Dendritic cell treated with granulocyte-macrophage colony-stimulating factor and Interleukin-4, amounts not matched to agents 40 ng/mL and 50 ng/mL, for 4 days (primary cell): Measurements from ENCODE around the gene FOXO6.

ENCODE experiments used
- H3K27ac Mint-ChIP-seq: one replicate; pipeline ENCODE4 v1.8.0; 2022; ENCODE audit warnings: mild to moderate bottlenecking, mixed read lengths
- H3K27me3 Mint-ChIP-seq: one replicate; pipeline ENCODE4 v1.8.0; 2022; ENCODE audit warnings: mild to moderate bottlenecking, mixed read lengths
- H3K36me3 Mint-ChIP-seq: one replicate; pipeline ENCODE4 v1.8.0; 2022; ENCODE audit warnings: low read depth, mixed read lengths
- H3K4me1 Mint-ChIP-seq: one replicate; pipeline ENCODE4 v1.8.0; 2022; ENCODE audit warnings: low read depth, mixed read lengths
- H3K4me3 Mint-ChIP-seq: one replicate; pipeline ENCODE4 v1.8.0; 2022; ENCODE audit warnings: mild to moderate bottlenecking, moderate library complexity, mixed read lengths
- H3K9me3 Mint-ChIP-seq: one replicate; pipeline ENCODE4 v1.8.0; 2022; ENCODE audit warnings: mixed read lengths
- intact Hi-C: fragments of 100-400 bp; cut with micrococcal nuclease; formaldehyde crosslinking; loops from one replicate; pipeline ENCODE4 v1.15.0; 2022

The FOXO6 gene

GRCh38 chr1:41385398-41386195 lies 24.4 kb downstream of the FOXO6 start:
- Mint-ChIP-seq H3K27ac (no peak overlapping the region), H3K27me3 (peaks cover 73% of the 10 kb centered on the region), H3K9me3 (no peaks in the 10 kb centered on the region), H3K36me3 (no peaks in the 10 kb centered on the region), H3K4me1 (peaks cover 20% of the 10 kb centered on the region), H3K4me3 (no peak overlapping the region)
- intact Hi-C loops, result no loop called here

- no peaks in the 10 kb centered on the region for H3K36me3 Mint-ChIP-seq
- H3K4me3 Mint-ChIP-seq, result no peak overlapping the region
- peaks cover 67% of the 10 kb centered on the region for H3K27me3 Mint-ChIP-seq
- no peaks in the 10 kb centered on the region for H3K9me3 Mint-ChIP-seq
- intact Hi-C loops, result no loop called here
- H3K4me1 Mint-ChIP-seq, result peaks cover 16% of the 10 kb centered on the region
- H3K27ac Mint-ChIP-seq, result no peak overlapping the region
Measured at GRCh38 chr1:41386196-41386663, 25.0 kb downstream of the FOXO6 start.

GRCh38 chr1:41387667-41388091 lies 26.4 kb downstream of the FOXO6 start:
- Mint-ChIP-seq H3K4me3 (no peak overlapping the region), H3K27ac (no peak overlapping the region), H3K9me3 (no peaks in the 10 kb centered on the region), H3K4me1 (peaks cover 11% of the 10 kb centered on the region), H3K36me3 (no peaks in the 10 kb centered on the region), H3K27me3 (peaks cover 62% of the 10 kb centered on the region)
- intact Hi-C loops, result no loop called here

- H3K9me3 Mint-ChIP-seq, result no peaks in the 10 kb centered on the region
- peaks cover 53% of the 10 kb centered on the region for H3K27me3 Mint-ChIP-seq
- H3K36me3 Mint-ChIP-seq, result no peaks in the 10 kb centered on the region
- no peak overlapping the region for H3K27ac Mint-ChIP-seq
- H3K4me3 Mint-ChIP-seq, result no peak overlapping the region
- H3K4me1 Mint-ChIP-seq, result peaks cover 3% of the 10 kb centered on the region
- intact Hi-C loops, result no loop called here
Measured at GRCh38 chr1:41388510-41388909, 27.3 kb downstream of the FOXO6 start.

GRCh38 chr1:41389009-41389408 lies 27.8 kb downstream of the FOXO6 start:
- Mint-ChIP-seq H3K4me3 (no peak overlapping the region), H3K9me3 (no peaks in the 10 kb centered on the region), H3K4me1 (no peaks in the 10 kb centered on the region), H3K27ac (no peak overlapping the region), H3K27me3 (peaks cover 50% of the 10 kb centered on the region), H3K36me3 (no peaks in the 10 kb centered on the region)
- intact Hi-C loops, result no loop called here

GRCh38 chr1:41390166-41390565 lies 28.9 kb downstream of the FOXO6 start:
- H3K27me3 Mint-ChIP-seq, result peaks cover 50% of the 10 kb centered on the region
- no peaks in the 10 kb centered on the region for H3K4me1 Mint-ChIP-seq
- H3K36me3 Mint-ChIP-seq, result no peaks in the 10 kb centered on the region
- no peak overlapping the region for H3K27ac Mint-ChIP-seq
- intact Hi-C loops, result no loop called here
- no peaks in the 10 kb centered on the region for H3K9me3 Mint-ChIP-seq
- no peak overlapping the region for H3K4me3 Mint-ChIP-seq

- Mint-ChIP-seq H3K27ac (no peak overlapping the region), H3K36me3 (no peaks in the 10 kb centered on the region), H3K4me3 (no peak overlapping the region), H3K9me3 (no peaks in the 10 kb centered on the region), H3K27me3 (peaks cover 49% of the 10 kb centered on the region), H3K4me1 (no peaks in the 10 kb centered on the region)
- intact Hi-C loops, result no loop called here
Measured at GRCh38 chr1:41390573-41390972, 29.3 kb downstream of the FOXO6 start.

GRCh38 chr1:41391834-41392527 lies 30.7 kb downstream of the FOXO6 start:
- H3K9me3 Mint-ChIP-seq, result no peaks in the 10 kb centered on the region
- no peaks in the 10 kb centered on the region for H3K36me3 Mint-ChIP-seq
- no peak overlapping the region for H3K27ac Mint-ChIP-seq
- H3K4me1 Mint-ChIP-seq, result no peaks in the 10 kb centered on the region
- intact Hi-C loops, result no loop called here
- peaks cover 48% of the 10 kb centered on the region for H3K27me3 Mint-ChIP-seq
- H3K4me3 Mint-ChIP-seq, result no peak overlapping the region

GRCh38 chr1:41392528-41392924 lies 31.3 kb downstream of the FOXO6 start:
- Mint-ChIP-seq H3K4me1 (no peaks in the 10 kb centered on the region), H3K4me3 (no peak overlapping the region), H3K36me3 (no peaks in the 10 kb centered on the region), H3K27me3 (peaks cover 47% of the 10 kb centered on the region), H3K9me3 (no peaks in the 10 kb centered on the region), H3K27ac (no peak overlapping the region)
- intact Hi-C loops, result no loop called here

- Mint-ChIP-seq H3K4me1 (no peaks in the 10 kb centered on the region), H3K9me3 (no peaks in the 10 kb centered on the region), H3K27ac (no peak overlapping the region), H3K27me3 (peaks cover 37% of the 10 kb centered on the region), H3K36me3 (no peaks in the 10 kb centered on the region), H3K4me3 (no peak overlapping the region)
- intact Hi-C loops, result no loop called here
Measured at GRCh38 chr1:41393716-41394368, 32.6 kb downstream of the FOXO6 start.

GRCh38 chr1:41394369-41394744 lies 33.1 kb downstream of the FOXO6 start:
- intact Hi-C loops, result no loop called here
- Mint-ChIP-seq H3K4me1 (no peaks in the 10 kb centered on the region), H3K27me3 (peaks cover 34% of the 10 kb centered on the region), H3K4me3 (no peak overlapping the region), H3K9me3 (no peaks in the 10 kb centered on the region), H3K27ac (no peak overlapping the region), H3K36me3 (no peaks in the 10 kb centered on the region)

GRCh38 chr1:41394959-41395956 lies 34.0 kb downstream of the FOXO6 start:
- no peaks in the 10 kb centered on the region for H3K36me3 Mint-ChIP-seq

GRCh38 chr1:41396084-41396483 lies 34.9 kb downstream of the FOXO6 start:
- intact Hi-C loops, result no loop called here
- H3K27me3 Mint-ChIP-seq, result peaks cover 34% of the 10 kb centered on the region
- H3K9me3 Mint-ChIP-seq, result no peaks in the 10 kb centered on the region
- no peak overlapping the region for H3K4me3 Mint-ChIP-seq
- H3K36me3 Mint-ChIP-seq, result no peaks in the 10 kb centered on the region
- no peaks in the 10 kb centered on the region for H3K4me1 Mint-ChIP-seq
- H3K27ac Mint-ChIP-seq, result no peak overlapping the region

More at GRCh38 chr1:41394959-41395956, 34.0 kb downstream of the FOXO6 start:
- Mint-ChIP-seq H3K4me3 (no peak overlapping the region), H3K9me3 (no peaks in the 10 kb centered on the region), H3K4me1 (no peaks in the 10 kb centered on the region), H3K27me3 (peaks cover 32% of the 10 kb centered on the region), H3K27ac (no peak overlapping the region)
- intact Hi-C loops, result no loop called here
